HEK293 (cell line): ENCODE results near the gene RAVER2.

ENCODE experiments used
- CTCF ChIA-PET: fragments of 350-600 bp; formaldehyde crosslinking; extraction: SDS; loops from one replicate; lab custom pipeline; 2021; ENCODE audit warnings: antibody characterized with exemption; lab: Yijun Ruan, JAX
- POLR2A ChIA-PET: fragments of 300-600 bp; formaldehyde crosslinking; extraction: SDS; loops from one replicate; lab custom pipeline; 2020; ENCODE audit warnings: antibody characterized with exemption, inconsistent platforms; lab: Yijun Ruan, JAX
- H3K27ac ChIP-seq: fragments of 200-500 bp; sonication (Bioruptor generic); 2 replicates; pipeline ENCODE4 v1.5.1; 2014; ENCODE audit warnings: low read depth, low read length, control low read depth, inconsistent platforms; ENCODE audit errors: extremely low read depth
- H3K36me3 ChIP-seq, 2 experiments: fragments of 200-500 bp in 1 of 2; sonication (Bioruptor generic) in 1 of 2; 1 replicate in 1 of 2; 2 replicates in 1 of 2; pipeline ENCODE4 v1.5.1; 2014 to 2017; ENCODE audit warnings: inconsistent platforms in 2 of 2, low read length in 2 of 2; ENCODE audit not compliant: control insufficient read depth in 2 of 2, insufficient read depth in 1 of 2
- H3K4me1 ChIP-seq: fragments of 200-500 bp; sonication (Bioruptor generic); 2 replicates; pipeline ENCODE4 v1.5.1; 2014; ENCODE audit warnings: mild to moderate bottlenecking, low read length, inconsistent platforms; ENCODE audit not compliant: control insufficient read depth, insufficient read depth
- H3K4me3 ChIP-seq: 2 replicates; pipeline ENCODE4 v1.5.1; 2011; ENCODE audit warnings: low read depth, mild to moderate bottlenecking, control low read depth, low read length, moderate library complexity
- H3K9me3 ChIP-seq: fragments of 200-500 bp; sonication (Bioruptor generic); 2 replicates; pipeline ENCODE4 v1.5.1; 2014; ENCODE audit warnings: low read depth, low read length, inconsistent platforms; ENCODE audit not compliant: control insufficient read depth, insufficient read depth
- BCL11B ChIP-seq: fragments of 450-650 bp; formaldehyde crosslinking; IDR thresholded peaks from 2 replicates; pipeline ENCODE4 v1.5.1; 2016; ENCODE audit warnings: low read depth, missing biosample characterization, missing genetic modification characterization
- EGR2 ChIP-seq: fragments of 450-650 bp; formaldehyde crosslinking; IDR thresholded peaks from 2 replicates; pipeline ENCODE4 v1.5.1; 2016; ENCODE audit warnings: low read depth, missing biosample characterization, missing genetic modification characterization
- GFI1B ChIP-seq: fragments of 450-650 bp; formaldehyde crosslinking; IDR thresholded peaks from 2 replicates; pipeline ENCODE4 v1.5.1; 2016; ENCODE audit warnings: missing biosample characterization, missing genetic modification characterization
- GLIS2 ChIP-seq: fragments of 450-650 bp; formaldehyde crosslinking; IDR thresholded peaks from 2 replicates; pipeline ENCODE4 v1.5.1; 2016; ENCODE audit warnings: missing biosample characterization, missing genetic modification characterization
- MZF1 ChIP-seq: fragments of 450-650 bp; formaldehyde crosslinking; IDR thresholded peaks from 2 replicates; pipeline ENCODE4 v1.5.1; 2017; ENCODE audit warnings: missing biosample characterization, missing genetic modification characterization, borderline replicate concordance
- ZBTB21 ChIP-seq: fragments of 450-650 bp; formaldehyde crosslinking; IDR thresholded peaks from 2 replicates; pipeline ENCODE4 v1.5.1; 2017; ENCODE audit warnings: missing biosample characterization, missing genetic modification characterization
- ZFHX2 ChIP-seq: fragments of 450-650 bp; formaldehyde crosslinking; conservative IDR thresholded peaks from 2 replicates; pipeline ENCODE4 v1.5.1; 2016; ENCODE audit warnings: missing biosample characterization, missing genetic modification characterization
- ZNF140 ChIP-seq: fragments of 450-650 bp; formaldehyde crosslinking; IDR thresholded peaks from 2 replicates; pipeline ENCODE4 v1.5.1; 2016; ENCODE audit warnings: missing biosample characterization, missing genetic modification characterization
- ZNF2 ChIP-seq: fragments of 450-650 bp; formaldehyde crosslinking; IDR thresholded peaks from 2 replicates; pipeline ENCODE4 v1.5.1; 2016; ENCODE audit warnings: missing biosample characterization, missing genetic modification characterization
- ZNF223 ChIP-seq: fragments of 450-650 bp; formaldehyde crosslinking; IDR thresholded peaks from 2 replicates; pipeline ENCODE4 v1.5.1; 2016; ENCODE audit warnings: missing biosample characterization, missing genetic modification characterization
- ZNF292 ChIP-seq: fragments of 450-650 bp; formaldehyde crosslinking; IDR thresholded peaks from 2 replicates; pipeline ENCODE4 v1.5.1; 2016; ENCODE audit warnings: low read depth, missing biosample characterization, missing genetic modification characterization, borderline replicate concordance
- ZNF324 ChIP-seq: fragments of 450-650 bp; formaldehyde crosslinking; IDR thresholded peaks from 2 replicates; pipeline ENCODE4 v1.5.1; 2016; ENCODE audit warnings: missing biosample characterization, missing genetic modification characterization
- ZNF549 ChIP-seq: fragments of 450-650 bp; IDR thresholded peaks from 2 replicates; pipeline ENCODE4 v1.5.1; 2018; ENCODE audit warnings: missing biosample characterization, missing genetic modification characterization, mild to moderate bottlenecking, inconsistent platforms, moderate library complexity
- ZNF561 ChIP-seq: fragments of 450-650 bp; IDR thresholded peaks from 2 replicates; pipeline ENCODE4 v1.5.1; 2018; ENCODE audit warnings: missing biosample characterization, missing genetic modification characterization, borderline replicate concordance
- ZNF623 ChIP-seq: fragments of 450-650 bp; formaldehyde crosslinking; IDR thresholded peaks from 2 replicates; pipeline ENCODE4 v1.5.1; 2016; ENCODE audit warnings: missing biosample characterization, missing genetic modification characterization
- ZSCAN16 ChIP-seq: fragments of 450-650 bp; formaldehyde crosslinking; IDR thresholded peaks from 2 replicates; pipeline ENCODE4 v1.5.1; 2016; ENCODE audit warnings: missing biosample characterization, missing genetic modification characterization
- TF ChIP-seq, protein P1 (sequence below): fragments of 450-650 bp; formaldehyde crosslinking; optimal IDR thresholded peaks from 2 replicates; pipeline ENCODE3; 2016; ENCODE audit warnings: missing biosample characterization, mild to moderate bottlenecking, missing genetic modification characterization
- TF ChIP-seq, protein P2 (sequence below): fragments of 450-650 bp; formaldehyde crosslinking; IDR thresholded peaks from 2 replicates; pipeline ENCODE4 v1.5.0; 2017; ENCODE audit warnings: missing biosample characterization, missing genetic modification characterization, borderline replicate concordance
- TF ChIP-seq, protein P3 (sequence below): fragments of 450-650 bp; formaldehyde crosslinking; IDR thresholded peaks from 2 replicates; pipeline ENCODE4 v1.5.1; 2016; ENCODE audit warnings: missing biosample characterization, missing genetic modification characterization
- TF ChIP-seq, protein P4 (sequence below): fragments of 450-650 bp; formaldehyde crosslinking; IDR thresholded peaks from 2 replicates; pipeline ENCODE4 v1.5.1; 2016; ENCODE audit warnings: missing biosample characterization, missing genetic modification characterization
- TF ChIP-seq, protein P5 (sequence below): fragments of 450-650 bp; formaldehyde crosslinking; IDR thresholded peaks from 2 replicates; pipeline ENCODE4 v1.5.1; 2016; ENCODE audit warnings: missing biosample characterization, missing genetic modification characterization

RAVER2 gene

DNA sequence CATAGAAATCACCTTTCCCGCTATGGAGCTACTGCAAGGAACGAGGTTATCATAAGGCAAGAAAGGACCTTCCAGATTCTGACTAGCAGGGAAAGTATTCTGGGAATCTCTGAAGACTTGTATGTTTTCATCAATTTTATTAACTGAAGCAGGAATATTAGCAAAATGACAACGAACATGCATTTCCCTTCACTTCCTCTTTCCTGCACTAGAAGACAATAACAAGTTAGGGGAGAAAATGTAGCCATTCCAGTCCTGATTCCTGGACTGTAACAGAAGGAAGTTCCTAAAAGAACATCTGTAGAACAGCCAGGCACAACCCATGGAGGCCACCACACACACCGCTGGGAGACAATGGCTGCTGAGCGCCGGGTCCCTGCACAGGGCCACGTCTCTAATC is 106.8 kb downstream of the RAVER2 start:
- TF ChIP-seq ZNF549 (tag by site-specific recombination) (no peak), ZBTB21 (tag by site-specific recombination) (no peak), ZNF140 (tag by site-specific recombination) (no peak), GFI1B (tag by site-specific recombination) (no peak), MZF1 (tag by site-specific recombination) (no peak), ZSCAN16 (tag by site-specific recombination) (no peak), GLIS2 (tag by site-specific recombination) (no peak), ZNF561 (tag by site-specific recombination) (no peak), ZNF2 (tag by site-specific recombination) (no peak), BCL11B (tag by site-specific recombination) (no peak), ZNF292 (no peak), ZNF324 (tag by site-specific recombination) (no peak), ZNF223 (no peak), ZNF623 (no peak)
- TF ChIP-seq, protein P1, sequence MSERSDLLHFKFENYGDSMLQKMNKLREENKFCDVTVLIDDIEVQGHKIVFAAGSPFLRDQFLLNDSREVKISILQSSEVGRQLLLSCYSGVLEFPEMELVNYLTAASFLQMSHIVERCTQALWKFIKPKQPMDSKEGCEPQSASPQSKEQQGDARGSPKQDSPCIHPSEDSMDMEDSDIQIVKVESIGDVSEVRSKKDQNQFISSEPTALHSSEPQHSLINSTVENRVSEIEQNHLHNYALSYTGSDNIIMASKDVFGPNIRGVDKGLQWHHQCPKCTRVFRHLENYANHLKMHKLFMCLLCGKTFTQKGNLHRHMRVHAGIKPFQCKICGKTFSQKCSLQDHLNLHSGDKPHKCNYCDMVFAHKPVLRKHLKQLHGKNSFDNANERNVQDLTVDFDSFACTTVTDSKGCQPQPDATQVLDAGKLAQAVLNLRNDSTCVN, result no peak
- TF ChIP-seq, protein P2, sequence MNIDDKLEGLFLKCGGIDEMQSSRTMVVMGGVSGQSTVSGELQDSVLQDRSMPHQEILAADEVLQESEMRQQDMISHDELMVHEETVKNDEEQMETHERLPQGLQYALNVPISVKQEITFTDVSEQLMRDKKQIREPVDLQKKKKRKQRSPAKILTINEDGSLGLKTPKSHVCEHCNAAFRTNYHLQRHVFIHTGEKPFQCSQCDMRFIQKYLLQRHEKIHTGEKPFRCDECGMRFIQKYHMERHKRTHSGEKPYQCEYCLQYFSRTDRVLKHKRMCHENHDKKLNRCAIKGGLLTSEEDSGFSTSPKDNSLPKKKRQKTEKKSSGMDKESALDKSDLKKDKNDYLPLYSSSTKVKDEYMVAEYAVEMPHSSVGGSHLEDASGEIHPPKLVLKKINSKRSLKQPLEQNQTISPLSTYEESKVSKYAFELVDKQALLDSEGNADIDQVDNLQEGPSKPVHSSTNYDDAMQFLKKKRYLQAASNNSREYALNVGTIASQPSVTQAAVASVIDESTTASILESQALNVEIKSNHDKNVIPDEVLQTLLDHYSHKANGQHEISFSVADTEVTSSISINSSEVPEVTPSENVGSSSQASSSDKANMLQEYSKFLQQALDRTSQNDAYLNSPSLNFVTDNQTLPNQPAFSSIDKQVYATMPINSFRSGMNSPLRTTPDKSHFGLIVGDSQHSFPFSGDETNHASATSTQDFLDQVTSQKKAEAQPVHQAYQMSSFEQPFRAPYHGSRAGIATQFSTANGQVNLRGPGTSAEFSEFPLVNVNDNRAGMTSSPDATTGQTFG (tag by site-specific recombination), result no peak
- TF ChIP-seq, protein P3, sequence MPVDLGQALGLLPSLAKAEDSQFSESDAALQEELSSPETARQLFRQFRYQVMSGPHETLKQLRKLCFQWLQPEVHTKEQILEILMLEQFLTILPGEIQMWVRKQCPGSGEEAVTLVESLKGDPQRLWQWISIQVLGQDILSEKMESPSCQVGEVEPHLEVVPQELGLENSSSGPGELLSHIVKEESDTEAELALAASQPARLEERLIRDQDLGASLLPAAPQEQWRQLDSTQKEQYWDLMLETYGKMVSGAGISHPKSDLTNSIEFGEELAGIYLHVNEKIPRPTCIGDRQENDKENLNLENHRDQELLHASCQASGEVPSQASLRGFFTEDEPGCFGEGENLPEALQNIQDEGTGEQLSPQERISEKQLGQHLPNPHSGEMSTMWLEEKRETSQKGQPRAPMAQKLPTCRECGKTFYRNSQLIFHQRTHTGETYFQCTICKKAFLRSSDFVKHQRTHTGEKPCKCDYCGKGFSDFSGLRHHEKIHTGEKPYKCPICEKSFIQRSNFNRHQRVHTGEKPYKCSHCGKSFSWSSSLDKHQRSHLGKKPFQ (tag by site-specific recombination), result no peak
- TF ChIP-seq, protein P4, sequence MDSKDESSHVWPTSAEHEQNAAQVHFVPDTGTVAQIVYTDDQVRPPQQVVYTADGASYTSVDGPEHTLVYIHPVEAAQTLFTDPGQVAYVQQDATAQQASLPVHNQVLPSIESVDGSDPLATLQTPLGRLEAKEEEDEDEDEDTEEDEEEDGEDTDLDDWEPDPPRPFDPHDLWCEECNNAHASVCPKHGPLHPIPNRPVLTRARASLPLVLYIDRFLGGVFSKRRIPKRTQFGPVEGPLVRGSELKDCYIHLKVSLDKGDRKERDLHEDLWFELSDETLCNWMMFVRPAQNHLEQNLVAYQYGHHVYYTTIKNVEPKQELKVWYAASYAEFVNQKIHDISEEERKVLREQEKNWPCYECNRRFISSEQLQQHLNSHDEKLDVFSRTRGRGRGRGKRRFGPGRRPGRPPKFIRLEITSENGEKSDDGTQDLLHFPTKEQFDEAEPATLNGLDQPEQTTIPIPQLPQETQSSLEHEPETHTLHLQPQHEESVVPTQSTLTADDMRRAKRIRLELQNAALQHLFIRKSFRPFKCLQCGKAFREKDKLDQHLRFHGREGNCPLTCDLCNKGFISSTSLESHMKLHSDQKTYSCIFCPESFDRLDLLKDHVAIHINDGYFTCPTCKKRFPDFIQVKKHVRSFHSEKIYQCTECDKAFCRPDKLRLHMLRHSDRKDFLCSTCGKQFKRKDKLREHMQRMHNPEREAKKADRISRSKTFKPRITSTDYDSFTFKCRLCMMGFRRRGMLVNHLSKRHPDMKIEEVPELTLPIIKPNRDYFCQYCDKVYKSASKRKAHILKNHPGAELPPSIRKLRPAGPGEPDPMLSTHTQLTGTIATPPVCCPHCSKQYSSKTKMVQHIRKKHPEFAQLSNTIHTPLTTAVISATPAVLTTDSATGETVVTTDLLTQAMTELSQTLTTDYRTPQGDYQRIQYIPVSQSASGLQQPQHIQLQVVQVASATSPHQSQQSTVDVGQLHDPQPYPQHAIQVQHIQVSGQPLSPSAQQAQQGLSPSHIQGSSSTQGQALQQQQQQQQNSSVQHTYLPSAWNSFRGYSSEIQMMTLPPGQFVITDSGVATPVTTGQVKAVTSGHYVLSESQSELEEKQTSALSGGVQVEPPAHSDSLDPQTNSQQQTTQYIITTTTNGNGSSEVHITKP, result no peak
- TF ChIP-seq, all 188 proteins: peak for 0
- CTCF ChIA-PET, result no interaction called here
- Histone ChIP-seq H3K36me3 (peaks cover 0 to 81% of the 10 kb centered on the region in 2 experiments; a peak in 1 of 3 replicates), H3K4me3 (no peak overlapping the region), H3K9me3 (no peaks in the 10 kb centered on the region), H3K27ac (no peak overlapping the region), H3K4me1 (no peaks in the 10 kb centered on the region)
- POLR2A ChIA-PET, result interaction anchor here (1.1 kb wide), 1 partner anchor 106 kb away, joined by 3 read pairs; no protein-coding TSS in a partner anchor

DNA sequence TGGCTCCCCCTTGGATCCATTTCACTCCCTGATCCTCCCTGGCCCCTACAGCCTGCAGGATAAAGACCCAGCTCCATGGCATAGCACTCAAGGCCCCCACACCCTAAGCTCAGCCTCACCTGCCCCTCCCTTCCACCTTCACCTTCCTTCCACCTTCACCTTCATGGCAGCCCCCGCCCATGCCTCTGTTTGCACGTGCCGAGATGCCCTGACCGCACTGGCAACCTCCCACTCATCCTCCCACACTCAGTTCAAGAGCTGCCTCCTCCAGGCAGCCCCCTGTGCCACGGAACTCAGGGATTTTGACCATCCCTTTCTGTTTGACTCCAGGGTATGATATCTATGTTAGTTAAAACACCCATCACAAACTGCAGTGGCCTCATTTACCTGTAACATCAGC is 109.8 kb downstream of the RAVER2 start:
- H3K4me3 ChIP-seq, result no peak overlapping the region
- peaks cover 3 to 89% of the 10 kb centered on the region in 2 experiments; a peak in 1 of 3 replicates for H3K36me3 ChIP-seq
- H3K9me3 ChIP-seq, result no peaks in the 10 kb centered on the region
- no peak overlapping the region for H3K27ac ChIP-seq
- TF ChIP-seq, protein P5, sequence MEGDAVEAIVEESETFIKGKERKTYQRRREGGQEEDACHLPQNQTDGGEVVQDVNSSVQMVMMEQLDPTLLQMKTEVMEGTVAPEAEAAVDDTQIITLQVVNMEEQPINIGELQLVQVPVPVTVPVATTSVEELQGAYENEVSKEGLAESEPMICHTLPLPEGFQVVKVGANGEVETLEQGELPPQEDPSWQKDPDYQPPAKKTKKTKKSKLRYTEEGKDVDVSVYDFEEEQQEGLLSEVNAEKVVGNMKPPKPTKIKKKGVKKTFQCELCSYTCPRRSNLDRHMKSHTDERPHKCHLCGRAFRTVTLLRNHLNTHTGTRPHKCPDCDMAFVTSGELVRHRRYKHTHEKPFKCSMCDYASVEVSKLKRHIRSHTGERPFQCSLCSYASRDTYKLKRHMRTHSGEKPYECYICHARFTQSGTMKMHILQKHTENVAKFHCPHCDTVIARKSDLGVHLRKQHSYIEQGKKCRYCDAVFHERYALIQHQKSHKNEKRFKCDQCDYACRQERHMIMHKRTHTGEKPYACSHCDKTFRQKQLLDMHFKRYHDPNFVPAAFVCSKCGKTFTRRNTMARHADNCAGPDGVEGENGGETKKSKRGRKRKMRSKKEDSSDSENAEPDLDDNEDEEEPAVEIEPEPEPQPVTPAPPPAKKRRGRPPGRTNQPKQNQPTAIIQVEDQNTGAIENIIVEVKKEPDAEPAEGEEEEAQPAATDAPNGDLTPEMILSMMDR (tag by site-specific recombination), result no peak
- TF ChIP-seq ZFHX2 (tag by site-specific recombination), result peak; percentile 52; the same call in 1 of the 2 replicates
- peak; percentile 69 for TF ChIP-seq EGR2
- no peaks in the 10 kb centered on the region for H3K4me1 ChIP-seq
- POLR2A ChIA-PET, result no interaction called here
- CTCF ChIA-PET, result no interaction called here
